Measurements from ENCODE around the gene CNRIP1.

- TF ChIP-seq CTCF (IDR thresholded peaks at IDR 0.05) (no peak), NFE2L1 (CRISPR knock-in tag; IDR thresholded peaks at IDR 0.05) (no peak), FOXJ3 (CRISPR knock-in tag; IDR thresholded peaks at IDR 0.05; ENCODE audit: borderline replicate concordance) (no peak), ELF4 (CRISPR knock-in tag; IDR thresholded peaks at IDR 0.05; ENCODE audit: low read depth) (no peak), HMGA2 (CRISPR knock-in tag; IDR thresholded peaks at IDR 0.05) (no peak), IRF2 (CRISPR knock-in tag; IDR thresholded peaks at IDR 0.05; ENCODE audit: borderline replicate concordance, low read depth) (no peak), MAX (CRISPR knock-in tag; IDR thresholded peaks at IDR 0.05) (no peak), USF2 (CRISPR knock-in tag; IDR thresholded peaks at IDR 0.05) (no peak), AFF4 (CRISPR knock-in tag; IDR thresholded peaks at IDR 0.05; ENCODE audit: borderline replicate concordance) (no peak)
Measured at GRCh38 chr2:68266655-68267054, 53.1 kb downstream of the CNRIP1 start.
